Activated T-helper 17 cell treated with anti-CD3 and anti-CD28 coated beads, Interleukin-2, amount 50 U/mL, for 72 hours (primary cell): ENCODE results near the gene SS18. TPM values are rescaled to one million over a fixed set of nuclear protein-coding genes. Genes with fewer than 3 reads are reported as not detected.

Source experiments
- total RNA-seq, 2 donors: library from RNA; stranded (reverse); gene quantifications; one replicate each; pipeline ENCODE4 v1.2.3, GENCODE V29; 2022

SS18 gene
- total RNA-seq, 2 donors from 2014 or later = 66.3 to 74.0 TPM

Other genes with a start within 250 kb of the SS18 start
- gene PSMA8, start 43.3 kb upstream of the SS18 start, total RNA-seq = under 1 TPM in 1 of 2 donors, not detected in 1; 0.58 TPM
- 10 to 100 TPM; 12.8 to 14.1 TPM for gene TAF4B, start 135.8 kb upstream of the SS18 start, total RNA-seq